RWPE2 (cell line): ENCODE measurements around the gene EPB41.

Experiments
- ATAC-seq: fragments of 200-7000 bp; cut with Tn5 transposase; 3 replicates; pipeline ENCODE4 v1.9.1; 2021; ENCODE audit warnings: low read depth
- DNase-seq: peaks from one replicate; pipeline ENCODE4 v3.0.0-alpha.2; 2020; ENCODE audit warnings: low spot score
- H3K27ac ChIP-seq: fragments of 450-650 bp; 2 replicates; pipeline ENCODE4 v1.5.1; 2017; ENCODE audit warnings: mild to moderate bottlenecking; ENCODE audit not compliant: poor library complexity, severe bottlenecking
- H3K27me3 ChIP-seq: fragments of 250-450 bp; sonication (Bioruptor Pico); 2 replicates; pipeline ENCODE4 v1.5.1; 2021; ENCODE audit warnings: mild to moderate bottlenecking, moderate library complexity; ENCODE audit not compliant: insufficient read depth, poor library complexity, severe bottlenecking
- H3K36me3 ChIP-seq: fragments of 250-450 bp; sonication (Bioruptor Pico); 2 replicates; pipeline ENCODE4 v1.5.1; 2020; ENCODE audit warnings: low read depth, mild to moderate bottlenecking, moderate library complexity
- H3K4me1 ChIP-seq: fragments of 250-450 bp; sonication (Bioruptor Pico); 2 replicates; pipeline ENCODE4 v1.5.1; 2021; ENCODE audit warnings: mild to moderate bottlenecking, moderate library complexity; ENCODE audit not compliant: insufficient read depth, poor library complexity, severe bottlenecking
- H3K4me3 ChIP-seq: fragments of 250-450 bp; sonication (Bioruptor Pico); 2 replicates; pipeline ENCODE4 v1.5.1; 2021; ENCODE audit warnings: mild to moderate bottlenecking, moderate library complexity; ENCODE audit not compliant: severe bottlenecking
- H3K9me3 ChIP-seq: fragments of 250-450 bp; sonication (Bioruptor Pico); 2 replicates; pipeline ENCODE4 v1.5.1; 2021; ENCODE audit warnings: mild to moderate bottlenecking, moderate library complexity; ENCODE audit not compliant: severe bottlenecking
- TF ChIP-seq, protein P1 (sequence below): fragments of 450-650 bp; IDR thresholded peaks from one replicate; pipeline ENCODE4 v1.5.1; 2017; ENCODE audit warnings: mild to moderate bottlenecking, moderate library complexity; ENCODE audit not compliant: poor library complexity, severe bottlenecking

Gene EPB41

DNA sequence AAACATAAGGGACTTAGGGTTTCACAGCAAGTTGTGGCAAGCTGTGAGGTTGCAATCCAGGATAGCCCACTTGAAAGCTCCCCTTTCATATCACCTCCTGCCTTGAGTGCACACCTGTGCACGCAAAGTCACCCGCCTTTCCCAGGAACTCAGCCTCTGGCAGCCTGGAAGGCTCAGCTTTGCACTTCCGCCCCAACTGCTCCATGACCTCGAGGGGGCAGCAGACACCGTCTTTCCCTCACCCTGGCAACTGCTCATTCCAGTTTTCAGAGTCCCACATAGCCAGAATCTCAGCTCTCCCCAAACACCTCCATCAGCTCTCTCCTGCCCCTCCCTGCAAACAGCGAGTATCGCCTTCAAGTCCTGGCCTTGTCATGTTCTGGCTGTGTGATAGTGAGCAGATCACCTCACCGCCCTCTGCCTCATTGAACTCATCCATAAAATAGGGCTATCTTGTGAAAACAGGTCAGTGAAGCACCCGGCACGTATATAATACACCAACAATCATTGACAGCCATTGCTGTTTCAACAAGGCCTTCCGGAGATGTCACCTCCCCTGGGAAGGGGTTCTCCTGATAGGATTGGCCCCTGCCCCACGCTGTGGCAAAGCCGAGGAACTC is 32.2 kb upstream of the EPB41 start:
- H3K9me3 ChIP-seq: no peaks in the 10 kb centered on the region
- no peak overlapping the region for H3K4me3 ChIP-seq
- peaks cover 8% of the 10 kb centered on the region for H3K4me1 ChIP-seq
- TF ChIP-seq, protein P1, sequence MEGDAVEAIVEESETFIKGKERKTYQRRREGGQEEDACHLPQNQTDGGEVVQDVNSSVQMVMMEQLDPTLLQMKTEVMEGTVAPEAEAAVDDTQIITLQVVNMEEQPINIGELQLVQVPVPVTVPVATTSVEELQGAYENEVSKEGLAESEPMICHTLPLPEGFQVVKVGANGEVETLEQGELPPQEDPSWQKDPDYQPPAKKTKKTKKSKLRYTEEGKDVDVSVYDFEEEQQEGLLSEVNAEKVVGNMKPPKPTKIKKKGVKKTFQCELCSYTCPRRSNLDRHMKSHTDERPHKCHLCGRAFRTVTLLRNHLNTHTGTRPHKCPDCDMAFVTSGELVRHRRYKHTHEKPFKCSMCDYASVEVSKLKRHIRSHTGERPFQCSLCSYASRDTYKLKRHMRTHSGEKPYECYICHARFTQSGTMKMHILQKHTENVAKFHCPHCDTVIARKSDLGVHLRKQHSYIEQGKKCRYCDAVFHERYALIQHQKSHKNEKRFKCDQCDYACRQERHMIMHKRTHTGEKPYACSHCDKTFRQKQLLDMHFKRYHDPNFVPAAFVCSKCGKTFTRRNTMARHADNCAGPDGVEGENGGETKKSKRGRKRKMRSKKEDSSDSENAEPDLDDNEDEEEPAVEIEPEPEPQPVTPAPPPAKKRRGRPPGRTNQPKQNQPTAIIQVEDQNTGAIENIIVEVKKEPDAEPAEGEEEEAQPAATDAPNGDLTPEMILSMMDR: peak; percentile 96
- H3K36me3 ChIP-seq: no peaks in the 10 kb centered on the region
- DNase-seq (peak; percentile 79), ATAC-seq (peak; percentile 74)
- H3K27ac ChIP-seq: no peak overlapping the region
- no peaks in the 10 kb centered on the region for H3K27me3 ChIP-seq

GRCh38 chr1:28883242-28883616 is 31.1 kb upstream of the EPB41 start:
- Histone ChIP-seq H3K27ac (no peak overlapping the region), H3K36me3 (no peaks in the 10 kb centered on the region), H3K4me1 (peaks cover 8% of the 10 kb centered on the region), H3K4me3 (no peak overlapping the region), H3K9me3 (no peaks in the 10 kb centered on the region), H3K27me3 (no peaks in the 10 kb centered on the region)
- no peak for DNase-seq
- TF ChIP-seq, protein P1: no peak
- ATAC-seq: no peak

GRCh38 chr1:28885472-28885877 is 28.9 kb upstream of the EPB41 start:
- Histone ChIP-seq H3K27me3 (no peaks in the 10 kb centered on the region), H3K27ac (peak overlapping the region; percentile 2), H3K36me3 (no peaks in the 10 kb centered on the region), H3K9me3 (no peaks in the 10 kb centered on the region), H3K4me1 (peaks cover 8% of the 10 kb centered on the region), H3K4me3 (no peak overlapping the region)
- TF ChIP-seq, protein P1: no peak
- ATAC-seq (no peak), DNase-seq (no peak)

- no peak overlapping the region for H3K4me3 ChIP-seq
- H3K27ac ChIP-seq: peak overlapping the region; percentile 2
- TF ChIP-seq, protein P1: no peak
- H3K9me3 ChIP-seq: no peaks in the 10 kb centered on the region
- H3K36me3 ChIP-seq: no peaks in the 10 kb centered on the region
- H3K27me3 ChIP-seq: no peaks in the 10 kb centered on the region
- DNase-seq (no peak), ATAC-seq (no peak)
- H3K4me1 ChIP-seq: peaks cover 8% of the 10 kb centered on the region
These were observed 28.2 kb upstream of the EPB41 start for GRCh38 chr1:28885977-28886730.
